Measurements from ENCODE around the gene ESRP2. TPM values are rescaled to one million over a fixed set of nuclear protein-coding genes. Genes with fewer than 3 reads are reported as not detected.

The ESRP2 gene
- total and polyA plus RNA-seq, 10 donors: 0.02 to 0.35 (median 0.23) TPM; not detected in 2

- WGBS, 5 donors: 43 to 53% (median 46%) methylated on average over 5 of the region's 5 CpGs
Measured at GRCh38 chr16:68283346-68283745, 47.4 kb upstream of the ESRP2 start.

GRCh38 chr16:68282064-68282452 is 46.1 kb upstream of the ESRP2 start:
- H3K4me1 ChIP-seq: peaks cover 40 to 88% (median 50%) of the 10 kb centered on the region in 6 donors
- WGBS, 5 donors: 79 to 94% (median 89%) methylated on average over 4 of the region's 4 CpGs
- H3K4me3 ChIP-seq: no peak overlapping the region
- TF ChIP-seq CTCF (IDR thresholded peaks at IDR 0.05 in 8 of 11, conservative IDR thresholded peaks at IDR 0.05 in 3 of 11) (no peak), POLR2A (IDR thresholded peaks at IDR 0.05) (no peak), POLR2AphosphoS5 (IDR thresholded peaks at IDR 0.05) (no peak)
- no peaks in the 10 kb centered on the region for H3K9me3 ChIP-seq
- no peaks in the 10 kb centered on the region for H3K27me3 ChIP-seq (replicated peaks in 1 of 7)
- H3K36me3 ChIP-seq: peaks cover 0 to 54% (median 4%) of the 10 kb centered on the region in 6 donors
- no peak for DNase-seq
- intact Hi-C loops (cut with DNase I; ENCODE audit: low total_unique reads): no loop called here
- peak overlapping the region in 3 of 8 donors; percentile 23 to 84 (median 37) for H3K27ac ChIP-seq

More at GRCh38 chr16:68283346-68283745, 47.4 kb upstream of the ESRP2 start:
- H3K36me3 ChIP-seq: peaks cover 0 to 55% (median 4%) of the 10 kb centered on the region in 6 donors
- no peak for TF ChIP-seq CTCF (IDR thresholded peaks at IDR 0.05 in 8 of 11, conservative IDR thresholded peaks at IDR 0.05 in 3 of 11)
- no peak for TF ChIP-seq POLR2A (IDR thresholded peaks at IDR 0.05)
- peak in 1 of 3 donors; percentile 2 for TF ChIP-seq POLR2AphosphoS5 (IDR thresholded peaks at IDR 0.05)
- H3K4me1 ChIP-seq: peaks cover 53 to 93% (median 63%) of the 10 kb centered on the region in 6 donors
- H3K27ac ChIP-seq: peak overlapping the region; percentile 64 to 92 (median 82)
- H3K4me3 ChIP-seq: peak overlapping the region in 1 of 8 donors; percentile 52
- H3K27me3 ChIP-seq (replicated peaks in 1 of 7): no peaks in the 10 kb centered on the region
- H3K9me3 ChIP-seq: no peaks in the 10 kb centered on the region
- intact Hi-C loops (cut with DNase I; ENCODE audit: low total_unique reads): no loop called here
- no peak for DNase-seq

GRCh38 chr16:68281368-68282063 is 45.6 kb upstream of the ESRP2 start:
- DNase-seq: no peak
- no peak overlapping the region for H3K4me3 ChIP-seq
- H3K36me3 ChIP-seq: peaks cover 0 to 58% (median 4%) of the 10 kb centered on the region in 6 donors
- no peaks in the 10 kb centered on the region for H3K9me3 ChIP-seq
- no peaks in the 10 kb centered on the region for H3K27me3 ChIP-seq (replicated peaks in 1 of 7)
- H3K4me1 ChIP-seq: peaks cover 36 to 88% (median 48%) of the 10 kb centered on the region in 6 donors
- no peak for TF ChIP-seq CTCF (IDR thresholded peaks at IDR 0.05 in 8 of 11, conservative IDR thresholded peaks at IDR 0.05 in 3 of 11)
- no peak for TF ChIP-seq POLR2AphosphoS5 (IDR thresholded peaks at IDR 0.05)
- TF ChIP-seq POLR2A (IDR thresholded peaks at IDR 0.05): no peak
- intact Hi-C loops (cut with DNase I; ENCODE audit: low total_unique reads): no loop called here
- H3K27ac ChIP-seq: peak overlapping the region in 3 of 8 donors; percentile 23 to 84 (median 37)
- WGBS, 5 donors: 65 to 79% (median 74%) methylated on average over 4 of the region's 4 CpGs

Measured in spleen (tissue), 11 donors.